ENCODE results near the gene SLC38A10. TPM values are rescaled to one million over a fixed set of nuclear protein-coding genes. Genes with fewer than 3 reads are reported as not detected.

Gene SLC38A10
- polyA plus RNA-seq, 1 donor (not counting 4 experiments of a cell fraction or from before 2014, with no cell fraction given): 16.8 TPM

GRCh38 chr17:81338274-81339190 is 43.4 kb upstream of the SLC38A10 start:
- no peaks in the 10 kb centered on the region for H3K36me3 ChIP-seq (ENCODE audit: control insufficient read depth in 2 of 2, extremely low read depth in 1 of 2, insufficient read depth in 2 of 2, low read length in 2 of 2)
- TF ChIP-seq CTCF (optimal IDR thresholded peaks at IDR 0.05 in 1 of 3, IDR thresholded peaks at IDR 0.05 in 1 of 3, conservative IDR thresholded peaks at IDR 0.05 in 1 of 3; ENCODE audit: extremely low read depth in 1 of 3, insufficient read depth in 2 of 3, low read length in 3 of 3) (no peak), EZH2 (IDR thresholded peaks at IDR 0.05; ENCODE audit: low read length) (no peak)
- H4K20me1 ChIP-seq (ENCODE audit: control insufficient read depth, extremely low read depth, insufficient read depth, low read length): no peaks in the 10 kb centered on the region
- no peak overlapping the region for H3K27ac ChIP-seq (ENCODE audit: control insufficient read depth, insufficient read depth, low read length)
- H3K9me1 ChIP-seq (ENCODE audit: control insufficient read depth, extremely low read depth, insufficient read depth, low read length): no peaks in the 10 kb centered on the region
- no peak overlapping the region for H3K9ac ChIP-seq (ENCODE audit: control insufficient read depth, extremely low read depth, insufficient read depth, low read length)
- H3K27me3 ChIP-seq (ENCODE audit: control insufficient read depth, extremely low read depth, insufficient read depth, low read length): peaks cover 9% of the 10 kb centered on the region
- dilution Hi-C loops (cut with MboI; ENCODE audit: extremely low pct_ligation_motif_present, low sequenced_read_pairs): no loop called here
- H3K4me2 ChIP-seq (ENCODE audit: control insufficient read depth, extremely low read depth, insufficient read depth, low read depth, low read length): no peak overlapping the region
- H2AFZ ChIP-seq (ENCODE audit: control insufficient read depth, low read length): no peak overlapping the region
- peaks cover 42% of the 10 kb centered on the region for H3K79me2 ChIP-seq (ENCODE audit: control insufficient read depth, insufficient read depth, low read length)
- H3K9me3 ChIP-seq (ENCODE audit: control insufficient read depth, low read depth, low read length): no peaks in the 10 kb centered on the region
- FAIRE-seq (no peak), DNase-seq (ENCODE audit: low read depth, low spot score) (no peak)
- no peak overlapping the region for H3K4me3 ChIP-seq (ENCODE audit: control insufficient read depth in 2 of 3, extremely low read depth in 1 of 3, insufficient read depth in 2 of 3, low read depth in 1 of 3, low read length in 3 of 3)
- peaks cover 23% of the 10 kb centered on the region for H3K4me1 ChIP-seq (ENCODE audit: control insufficient read depth, extremely low read depth, insufficient read depth, low read length)

- FAIRE-seq: no peak
- Histone ChIP-seq H3K79me2 (ENCODE audit: control insufficient read depth, insufficient read depth, low read length) (peaks cover 31% of the 10 kb centered on the region), H3K9me3 (ENCODE audit: control insufficient read depth, low read depth, low read length) (no peaks in the 10 kb centered on the region), H3K4me1 (ENCODE audit: control insufficient read depth, extremely low read depth, insufficient read depth, low read length) (peaks cover 23% of the 10 kb centered on the region), H3K27me3 (ENCODE audit: control insufficient read depth, extremely low read depth, insufficient read depth, low read length) (peaks cover 18% of the 10 kb centered on the region), H3K36me3 (ENCODE audit: control insufficient read depth in 2 of 2, extremely low read depth in 1 of 2, insufficient read depth in 2 of 2, low read length in 2 of 2) (no peaks in the 10 kb centered on the region), H3K9me1 (ENCODE audit: control insufficient read depth, extremely low read depth, insufficient read depth, low read length) (no peaks in the 10 kb centered on the region), H2AFZ (ENCODE audit: control insufficient read depth, low read length) (no peak overlapping the region), H3K27ac (ENCODE audit: control insufficient read depth, insufficient read depth, low read length) (no peak overlapping the region), H3K9ac (ENCODE audit: control insufficient read depth, extremely low read depth, insufficient read depth, low read length) (no peak overlapping the region), H3K4me3 (ENCODE audit: control insufficient read depth in 2 of 3, extremely low read depth in 1 of 3, insufficient read depth in 2 of 3, low read depth in 1 of 3, low read length in 3 of 3) (no peak overlapping the region), H3K4me2 (ENCODE audit: control insufficient read depth, extremely low read depth, insufficient read depth, low read depth, low read length) (no peak overlapping the region), H4K20me1 (ENCODE audit: control insufficient read depth, extremely low read depth, insufficient read depth, low read length) (no peaks in the 10 kb centered on the region)
- DNase-seq (ENCODE audit: low read depth, low spot score): no peak
- dilution Hi-C loops (cut with MboI; ENCODE audit: extremely low pct_ligation_motif_present, low sequenced_read_pairs): no loop called here
- TF ChIP-seq CTCF (optimal IDR thresholded peaks at IDR 0.05 in 1 of 3, IDR thresholded peaks at IDR 0.05 in 1 of 3, conservative IDR thresholded peaks at IDR 0.05 in 1 of 3; ENCODE audit: extremely low read depth in 1 of 3, insufficient read depth in 2 of 3, low read length in 3 of 3): no peak
- no peak for TF ChIP-seq EZH2 (IDR thresholded peaks at IDR 0.05; ENCODE audit: low read length)
Measured at GRCh38 chr17:81337476-81337879, 42.4 kb upstream of the SLC38A10 start.
